ENCODE results near the gene MCM5.

The MCM5 gene

DNA sequence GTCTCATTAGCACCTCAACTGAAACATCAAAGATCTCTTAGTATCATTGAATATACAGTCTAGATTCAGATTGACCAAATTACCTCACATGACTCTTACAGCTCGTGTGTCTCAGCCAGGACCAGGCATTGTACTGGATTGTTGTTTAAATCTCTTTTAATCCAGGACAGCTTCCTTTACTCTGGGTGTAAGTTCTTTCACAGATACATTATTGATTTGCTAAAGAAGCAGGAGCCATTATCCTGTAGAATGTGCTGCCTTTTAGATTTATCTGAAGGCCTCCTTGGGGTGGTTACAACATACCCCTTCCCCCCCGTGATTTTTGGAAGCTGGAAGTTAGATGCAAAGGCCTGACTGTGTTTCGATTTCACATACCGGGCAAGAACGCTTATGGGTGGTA, 4.2 kb downstream of the MCM5 start:
- no peak for DNase-seq

DNA sequence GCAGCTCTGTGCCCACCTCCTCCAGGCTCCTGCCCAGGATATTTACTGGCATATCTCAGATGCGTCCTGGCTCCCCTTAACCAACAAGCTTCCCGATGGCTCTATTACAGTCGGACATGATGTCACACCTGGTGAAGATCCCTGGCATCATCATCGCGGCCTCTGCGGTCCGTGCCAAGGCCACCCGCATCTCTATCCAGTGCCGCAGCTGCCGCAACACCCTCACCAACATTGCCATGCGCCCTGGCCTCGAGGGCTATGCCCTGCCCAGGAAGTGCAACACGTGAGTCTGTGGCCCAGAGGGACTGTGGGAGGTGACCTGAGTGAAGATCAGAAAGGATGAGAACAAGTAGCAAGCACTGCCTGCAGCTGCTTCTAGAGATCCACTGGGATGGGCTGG, 6.5 kb downstream of the MCM5 start:
- no peak for DNase-seq

DNA sequence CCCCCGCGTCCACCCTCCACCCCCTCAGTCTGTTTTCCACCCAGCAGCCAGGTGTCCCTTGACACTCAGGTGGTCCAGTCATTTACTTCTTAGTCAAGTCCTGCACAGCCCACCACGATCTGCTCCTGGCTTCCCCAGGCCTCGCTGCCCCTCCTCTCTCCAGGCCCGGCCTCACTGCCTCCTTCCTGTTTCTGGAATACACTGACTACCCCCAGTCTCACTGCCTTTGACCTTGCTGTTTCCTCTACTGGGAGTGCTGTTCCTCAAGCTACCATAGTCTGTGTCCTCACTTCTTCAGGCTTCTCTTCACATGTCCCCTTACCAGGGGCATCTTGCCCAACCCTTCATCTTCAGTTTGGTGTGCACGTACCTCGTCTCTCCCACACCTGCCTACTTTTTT, 7.4 kb downstream of the MCM5 start:
- DNase-seq = no peak

DNA sequence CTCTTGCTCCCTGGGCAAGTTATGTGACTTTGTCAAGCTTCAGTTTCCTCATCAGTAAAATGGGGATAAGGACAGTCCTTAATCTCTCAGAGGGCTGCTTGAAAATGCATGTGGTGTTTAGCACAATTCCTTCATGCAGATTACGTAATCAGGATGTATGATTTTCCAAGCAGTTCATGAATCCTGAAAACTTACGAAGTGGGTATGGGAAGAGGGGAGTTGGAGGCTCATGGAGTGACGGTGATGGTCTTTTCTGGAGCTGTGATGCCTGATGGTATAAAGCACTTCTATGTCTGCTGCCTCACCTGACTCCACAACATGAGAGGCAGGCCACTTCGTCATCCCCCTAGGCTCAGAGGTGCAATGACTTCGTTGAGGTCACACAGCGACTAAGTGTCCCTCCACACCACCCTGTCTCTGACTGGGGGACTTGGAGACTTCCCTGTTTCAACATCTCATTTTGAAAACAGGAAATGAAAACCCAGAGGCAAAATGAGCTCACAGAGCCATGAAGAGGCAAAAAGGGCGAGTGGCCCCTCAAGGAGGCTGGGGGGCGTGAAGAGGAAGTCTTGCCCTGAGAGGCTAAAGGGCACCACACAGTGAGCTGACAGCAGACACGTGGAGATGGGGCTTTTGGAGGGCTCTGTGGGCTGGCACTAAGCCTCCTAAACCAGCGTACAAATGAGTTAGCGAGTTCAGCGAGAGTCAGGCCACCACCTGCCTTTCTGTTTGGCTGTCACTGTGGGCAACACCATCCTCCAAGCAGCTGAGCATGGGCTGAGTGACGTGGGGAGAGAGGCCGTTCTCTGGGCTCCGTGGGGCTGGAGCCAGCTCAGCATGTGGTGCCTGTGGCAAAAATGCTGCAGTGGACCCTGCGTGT, 10.1 kb downstream of the MCM5 start:
- no peak for DNase-seq

DNA sequence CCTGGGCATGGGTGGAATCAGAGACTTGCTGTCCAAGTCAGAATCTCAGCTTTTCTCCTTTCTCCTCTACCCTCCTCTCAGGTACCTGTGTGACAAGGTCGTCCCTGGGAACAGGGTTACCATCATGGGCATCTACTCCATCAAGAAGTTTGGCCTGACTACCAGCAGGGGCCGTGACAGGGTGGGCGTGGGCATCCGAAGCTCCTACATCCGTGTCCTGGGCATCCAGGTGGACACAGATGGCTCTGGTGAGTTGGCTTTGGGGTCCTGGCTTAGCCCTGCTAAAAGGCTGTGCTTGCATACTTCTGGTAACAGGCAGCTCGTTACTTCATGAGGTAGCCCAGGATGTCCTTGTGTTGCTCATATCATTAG, 10.7 kb downstream of the MCM5 start:
- DNase-seq = no peak

DNA sequence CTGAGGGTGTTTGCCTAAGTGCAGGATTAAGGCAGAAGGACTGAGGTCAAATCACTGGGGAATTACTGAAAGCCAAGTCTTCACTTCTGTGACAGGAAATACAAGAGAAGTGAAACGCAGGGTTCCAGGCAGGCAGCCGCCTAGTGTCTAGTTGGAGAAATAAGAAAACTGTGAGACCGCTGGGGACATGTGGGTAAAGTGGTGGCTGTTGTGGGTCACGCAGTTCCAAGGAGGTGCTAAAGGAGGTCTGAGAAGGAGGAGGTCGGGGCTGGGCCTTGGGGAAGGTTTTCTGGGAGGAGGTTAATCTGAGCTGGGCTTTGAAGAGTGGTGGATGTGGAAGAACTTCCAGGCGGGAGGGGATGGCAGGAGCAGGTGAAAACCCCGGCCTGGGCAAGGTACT, 11.2 kb downstream of the MCM5 start:
- DNase-seq = no peak

DNA sequence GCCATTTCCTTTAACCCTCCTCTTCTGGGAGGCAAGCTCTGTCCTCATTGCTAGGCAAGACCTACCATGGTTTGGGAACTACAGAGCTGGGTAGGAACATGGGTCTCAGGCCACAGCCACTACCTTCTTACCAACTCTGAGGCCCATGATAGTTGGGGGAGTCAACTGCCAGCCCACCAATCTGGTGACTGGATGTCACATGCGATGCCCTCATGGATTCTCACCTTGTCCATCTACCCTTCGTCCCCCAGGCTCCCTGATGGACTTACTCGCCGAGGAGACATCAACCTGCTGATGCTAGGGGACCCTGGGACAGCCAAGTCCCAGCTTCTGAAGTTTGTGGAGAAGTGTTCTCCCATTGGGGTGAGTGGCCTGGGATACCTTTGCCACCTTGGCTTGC, 13.7 kb downstream of the MCM5 start:
- no peak for DNase-seq

DNA sequence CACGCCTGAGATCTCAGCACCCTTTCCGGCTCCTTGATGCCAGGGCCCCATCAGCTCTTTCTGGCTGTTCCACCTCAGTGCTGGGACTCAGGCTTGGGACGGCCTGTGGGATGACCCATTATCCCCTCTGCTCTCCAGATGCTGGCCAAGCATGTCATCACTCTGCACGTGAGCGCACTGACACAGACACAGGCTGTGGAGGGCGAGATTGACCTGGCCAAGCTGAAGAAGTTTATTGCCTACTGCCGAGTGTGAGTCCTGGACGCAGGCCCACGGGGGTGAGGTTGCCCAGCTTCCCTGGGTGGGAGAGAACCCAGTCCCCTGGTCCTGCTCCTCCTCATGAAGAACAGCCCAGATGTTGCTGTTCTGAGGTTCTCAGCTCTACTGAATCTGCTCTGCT, 17.7 kb downstream of the MCM5 start:
- DNase-seq = no peak

DNA sequence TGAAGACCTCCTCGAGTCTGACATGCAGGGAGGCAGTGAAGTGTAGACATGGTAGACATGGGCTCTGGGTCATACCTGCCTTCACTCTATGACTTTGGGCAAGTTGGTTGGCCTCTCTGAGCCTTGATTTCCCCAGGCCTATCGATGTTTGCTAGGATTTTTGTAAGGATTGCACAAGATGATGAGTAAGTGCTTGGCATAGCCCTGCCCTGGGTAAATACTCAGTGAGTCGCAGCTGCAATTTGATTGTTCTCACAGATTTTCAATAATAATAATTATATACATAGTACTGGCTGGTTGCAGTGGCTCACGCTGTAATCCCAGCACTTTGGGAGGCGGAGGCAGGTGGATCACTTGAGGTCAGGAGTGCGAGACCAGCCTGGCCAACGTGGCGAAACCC, 18.1 kb downstream of the MCM5 start:
- no peak for DNase-seq

DNA sequence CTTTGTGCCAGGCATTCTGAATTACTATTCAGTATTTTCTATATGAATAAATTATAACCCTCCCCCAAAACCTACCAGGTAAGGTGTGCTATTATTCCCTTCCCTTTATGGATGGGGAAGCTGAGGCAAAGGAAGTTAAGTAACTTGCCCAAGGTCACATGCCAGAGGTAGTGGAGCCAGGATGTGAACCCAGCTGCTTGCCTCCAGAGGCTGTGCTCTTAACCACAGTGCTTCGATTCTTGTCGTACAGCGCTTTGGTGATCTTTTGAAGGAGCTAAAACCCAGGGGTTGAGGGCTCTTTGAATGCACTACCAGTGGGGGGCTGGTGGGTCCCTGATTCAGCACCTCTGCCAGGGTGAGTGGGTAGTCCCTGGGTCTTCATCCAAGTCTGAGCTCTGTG, 18.8 kb downstream of the MCM5 start:
- DNase-seq = no peak

DNA sequence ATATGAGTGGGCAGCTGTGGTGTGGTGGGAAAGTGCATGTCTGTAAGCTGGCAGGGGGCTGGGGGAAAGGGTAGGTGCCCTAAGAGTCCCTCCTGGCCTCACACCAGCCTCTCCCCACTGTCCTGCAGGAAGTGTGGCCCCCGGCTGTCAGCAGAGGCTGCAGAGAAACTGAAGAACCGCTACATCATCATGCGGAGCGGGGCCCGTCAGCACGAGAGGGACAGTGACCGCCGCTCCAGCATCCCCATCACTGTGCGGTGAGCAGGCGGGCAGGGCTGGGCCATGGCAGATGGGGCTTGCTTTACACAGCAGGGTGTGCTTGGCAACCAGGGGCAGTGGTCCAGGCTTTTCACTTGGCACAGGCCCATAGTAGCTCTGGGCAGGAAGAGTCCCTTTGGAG, 19.8 kb downstream of the MCM5 start:
- no peak for DNase-seq

DNA sequence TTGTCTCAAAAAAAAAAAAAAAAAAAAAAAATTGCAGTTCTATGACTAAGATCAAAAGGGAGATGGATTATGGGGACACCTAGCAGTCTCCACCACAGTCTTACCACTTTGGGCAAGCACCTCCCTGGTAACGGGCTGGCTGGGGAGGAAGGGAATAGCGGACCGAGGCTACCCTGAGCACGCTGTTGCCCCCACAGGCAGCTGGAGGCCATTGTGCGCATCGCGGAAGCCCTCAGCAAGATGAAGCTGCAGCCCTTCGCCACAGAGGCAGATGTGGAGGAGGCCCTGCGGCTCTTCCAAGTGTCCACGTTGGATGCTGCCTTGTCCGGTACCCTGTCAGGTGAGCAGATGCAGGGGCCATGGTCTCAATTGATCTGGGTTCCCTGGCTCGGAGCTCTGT, 21.2 kb downstream of the MCM5 start:
- no peak for DNase-seq

DNA sequence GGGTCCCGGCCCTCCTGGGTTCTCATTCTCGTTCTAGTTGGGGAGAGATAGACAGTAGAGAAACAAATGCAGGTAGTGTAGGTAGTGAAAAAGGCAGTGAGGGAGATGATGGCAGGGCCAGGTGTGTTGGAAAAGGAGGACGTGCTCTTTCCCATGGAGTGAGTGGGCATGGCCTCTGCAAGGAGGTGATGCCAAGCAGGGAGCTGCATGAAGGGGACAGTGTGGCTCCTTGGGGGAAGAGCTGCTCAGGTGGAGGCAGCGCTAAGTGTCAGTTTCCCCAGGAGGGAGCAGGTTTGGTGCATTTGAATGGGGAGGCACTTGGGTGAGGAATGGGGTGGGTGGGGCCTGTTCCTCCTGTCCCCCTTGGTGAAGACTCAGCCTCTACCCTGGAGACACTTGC, 22.2 kb downstream of the MCM5 start:
- no peak for DNase-seq

DNA sequence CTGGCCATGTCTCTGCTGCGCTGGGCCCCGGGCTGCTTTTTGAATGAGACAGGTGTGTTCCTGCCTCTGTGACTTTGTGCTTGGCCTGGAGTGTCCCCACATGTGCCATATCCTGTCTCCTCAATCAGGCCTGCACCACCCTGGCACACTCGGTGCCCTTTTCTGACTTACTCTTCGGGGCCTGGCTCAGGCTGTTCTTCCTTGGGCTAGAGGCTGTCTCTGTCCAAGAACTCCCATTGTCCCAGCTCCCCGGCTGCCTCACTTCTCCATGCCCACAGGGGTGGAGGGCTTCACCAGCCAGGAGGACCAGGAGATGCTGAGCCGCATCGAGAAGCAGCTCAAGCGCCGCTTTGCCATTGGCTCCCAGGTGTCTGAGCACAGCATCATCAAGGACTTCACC, 23.0 kb downstream of the MCM5 start:
- no peak for DNase-seq

DNA sequence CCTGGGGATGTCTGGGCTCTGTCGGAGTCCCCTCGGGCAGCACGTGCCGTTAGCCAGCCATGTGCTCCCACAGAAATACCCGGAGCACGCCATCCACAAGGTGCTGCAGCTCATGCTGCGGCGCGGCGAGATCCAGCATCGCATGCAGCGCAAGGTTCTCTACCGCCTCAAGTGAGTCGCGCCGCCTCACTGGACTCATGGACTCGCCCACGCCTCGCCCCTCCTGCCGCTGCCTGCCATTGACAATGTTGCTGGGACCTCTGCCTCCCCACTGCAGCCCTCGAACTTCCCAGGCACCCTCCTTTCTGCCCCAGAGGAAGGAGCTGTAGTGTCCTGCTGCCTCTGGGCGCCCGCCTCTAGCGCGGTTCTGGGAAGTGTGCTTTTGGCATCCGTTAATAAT, 24.1 kb downstream of the MCM5 start:
- DNase-seq = no peak

DNA sequence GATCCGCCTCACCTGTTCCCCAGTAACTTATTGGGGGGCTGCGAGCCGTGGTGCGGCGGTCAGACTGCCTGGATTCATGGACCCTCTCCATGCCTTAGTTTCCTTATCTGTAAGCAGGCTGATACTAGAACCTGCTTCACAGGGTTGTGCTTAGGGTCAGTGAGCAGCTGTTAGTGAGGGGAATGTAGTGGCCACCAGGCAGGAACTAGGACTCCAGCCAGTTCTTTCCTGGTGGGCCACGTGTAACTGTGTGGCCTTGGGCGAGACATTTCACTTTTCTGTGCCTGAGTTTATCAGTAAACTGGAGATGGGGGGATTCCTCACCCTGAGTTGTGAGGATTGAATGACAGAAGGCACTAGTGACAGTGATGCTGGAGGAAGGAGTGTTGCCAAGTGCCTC, 24.8 kb downstream of the MCM5 start:
- no peak for DNase-seq

DNA sequence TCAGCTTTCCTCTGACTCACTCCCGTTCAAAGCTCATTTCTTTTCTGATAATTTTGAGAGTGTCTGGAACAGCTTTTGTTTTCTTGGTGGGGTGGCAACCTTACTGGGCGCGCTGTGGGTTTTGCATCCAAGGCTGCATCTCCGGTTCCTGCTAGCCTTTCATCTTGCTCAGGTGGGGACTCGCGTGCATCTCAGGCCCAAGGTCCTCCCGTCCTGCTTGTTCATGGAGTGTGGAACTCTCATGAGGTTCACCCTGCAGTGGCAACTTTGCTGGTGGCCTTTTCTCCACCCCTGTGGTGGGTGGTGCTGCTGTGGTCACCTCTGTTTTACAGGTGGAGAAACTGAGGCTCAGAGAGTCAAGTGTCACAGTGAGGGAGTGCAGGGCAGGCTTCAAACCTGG, 25.6 kb downstream of the MCM5 start:
- no peak for DNase-seq

DNA sequence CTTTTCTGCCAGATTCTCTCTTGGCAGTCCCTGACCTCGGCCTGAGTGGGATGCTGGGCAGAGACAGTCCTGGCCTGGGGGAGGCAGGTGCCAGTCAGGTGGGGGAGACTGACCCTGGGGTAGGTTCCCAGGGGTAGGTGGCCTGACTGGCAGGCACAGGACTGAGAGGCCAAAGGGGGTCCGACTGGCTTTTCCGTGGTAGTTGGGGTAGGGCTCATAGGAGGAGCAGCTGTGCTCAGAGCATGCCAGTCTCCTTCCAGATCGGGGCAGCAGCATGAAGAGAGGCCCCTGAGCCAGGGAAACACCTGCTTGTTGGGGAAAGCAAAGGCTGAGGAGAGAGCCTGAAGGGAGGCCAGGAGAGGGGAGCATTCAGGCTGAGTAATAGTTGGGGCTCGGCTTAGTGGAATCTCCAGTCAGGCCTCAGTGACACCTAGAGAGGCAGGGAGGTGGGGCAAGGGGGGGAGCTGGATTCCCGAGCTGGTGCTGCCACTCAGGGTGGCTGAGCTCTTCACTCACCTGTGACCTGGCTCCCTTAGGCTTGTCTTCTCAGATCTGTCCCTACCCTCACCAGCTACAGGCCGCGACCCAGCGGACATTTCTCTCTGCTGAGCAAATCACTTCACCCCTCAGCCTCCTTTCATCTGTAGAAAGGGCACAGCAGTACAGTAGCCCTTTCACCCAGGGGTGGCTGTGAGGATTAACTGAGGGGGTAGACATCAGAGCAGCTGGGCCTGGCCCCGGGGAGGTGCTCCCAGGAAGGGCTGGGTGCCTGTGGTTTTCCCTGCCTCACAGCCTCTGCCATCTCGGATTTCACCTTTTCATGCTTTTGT, 26.2 kb downstream of the MCM5 start:
- no peak for DNase-seq

DNA sequence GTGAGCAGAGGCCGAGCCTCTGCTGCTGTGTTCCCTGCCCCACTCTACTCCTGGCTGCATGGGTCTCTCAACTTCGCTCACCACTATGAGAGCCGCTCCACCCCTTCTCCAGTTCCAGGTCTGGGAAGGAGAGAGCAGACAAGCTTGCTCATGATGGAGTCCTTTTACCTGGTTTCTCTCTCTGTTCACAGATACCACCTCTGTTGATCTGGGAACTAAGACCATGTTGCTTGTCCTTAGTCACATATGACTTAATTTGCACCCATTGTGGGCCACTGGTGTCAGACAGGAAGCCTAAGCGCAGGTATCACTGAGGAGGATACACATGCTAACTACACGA, 26.8 kb downstream of the MCM5 start:
- DNase-seq = no peak

DNA sequence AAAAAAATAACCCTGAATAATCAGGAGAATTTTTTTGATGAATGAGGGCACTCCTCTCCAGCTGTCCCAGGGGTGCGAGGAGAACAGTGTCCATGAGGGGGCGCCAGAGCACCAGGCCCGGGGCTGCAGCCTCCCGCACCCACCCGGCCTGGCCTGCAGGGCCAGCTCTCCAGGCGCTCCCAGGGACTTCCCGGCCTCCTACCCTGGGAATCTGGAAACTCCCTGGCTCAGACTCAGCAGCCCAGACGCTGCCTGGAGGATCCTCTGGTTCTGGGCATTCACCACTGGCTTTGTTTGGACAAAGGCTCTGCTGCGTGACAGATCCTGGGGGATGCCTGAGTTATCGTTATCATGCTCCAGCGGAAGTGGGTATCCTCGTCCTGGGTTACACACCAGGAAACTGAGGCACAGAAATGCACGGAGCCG, 31.0 kb downstream of the MCM5 start:
- peak; percentile 44 to 80 for DNase-seq

DNA sequence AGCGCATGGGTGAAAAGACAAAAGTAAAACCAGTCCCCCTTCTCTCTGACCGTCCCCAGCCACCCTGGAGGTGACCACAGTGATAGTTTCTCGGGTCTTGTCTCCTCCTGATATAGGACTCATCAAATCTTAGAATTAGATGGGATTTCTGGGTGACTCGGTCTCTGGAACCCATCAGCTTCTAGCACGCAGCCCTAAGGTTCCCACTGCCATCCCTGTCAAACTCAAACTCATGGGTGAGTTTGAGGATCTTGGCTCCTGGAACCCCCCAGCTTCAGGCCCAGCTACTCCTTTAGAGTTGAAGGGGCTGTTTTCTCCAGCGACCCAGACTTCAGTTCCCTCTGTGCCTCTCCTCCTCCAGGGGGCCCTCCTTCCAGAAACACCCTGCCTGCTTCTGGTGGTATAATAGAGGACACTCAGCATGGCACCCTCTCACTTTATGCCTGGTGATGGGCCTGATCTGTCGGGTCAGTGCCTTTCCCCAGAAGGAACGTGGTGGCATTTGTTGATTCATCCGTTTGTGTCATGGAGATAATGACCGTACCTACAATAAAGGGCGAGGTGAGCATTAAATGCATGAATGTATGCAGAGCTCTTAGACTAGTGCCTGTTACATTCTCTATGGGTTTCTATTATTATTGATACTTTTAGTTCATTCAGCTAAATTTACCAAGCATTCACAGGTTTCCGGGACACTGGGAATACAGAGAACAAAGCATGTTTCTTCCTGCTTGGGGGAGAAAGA, 31.7 kb downstream of the MCM5 start:
- no peak for DNase-seq

DNA sequence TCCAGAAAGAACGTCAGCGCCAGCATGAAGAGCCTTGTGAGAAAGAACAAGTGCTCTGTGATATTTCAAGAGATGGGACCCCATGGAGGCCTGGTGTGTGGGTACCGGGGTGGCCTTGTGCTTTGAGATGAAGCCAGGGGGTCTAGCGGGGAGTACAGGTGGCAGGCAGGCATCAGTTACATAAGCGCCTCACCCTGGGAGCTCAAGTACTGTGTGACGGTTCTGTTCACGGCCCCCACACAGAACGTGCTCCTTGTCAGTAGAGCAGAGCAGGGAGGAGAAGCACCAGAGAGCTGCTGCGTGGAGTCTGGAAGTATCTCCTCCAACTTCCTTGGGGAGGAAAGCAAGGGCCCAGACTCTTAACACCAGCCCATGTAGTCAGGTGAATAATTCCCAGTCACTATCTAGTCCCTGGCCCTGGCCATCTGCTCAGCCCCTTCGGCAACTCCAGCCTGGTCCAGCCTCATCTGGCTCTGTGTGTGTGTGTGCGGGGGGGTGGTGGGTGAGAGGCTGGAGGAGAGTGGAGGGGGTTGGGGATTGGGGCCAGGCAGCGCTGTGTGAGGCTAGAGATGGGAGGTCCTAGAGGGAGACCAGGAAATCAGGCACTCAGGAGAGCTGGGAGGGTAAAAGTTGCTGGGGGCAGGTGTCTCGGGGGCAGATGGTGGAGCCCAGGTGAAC, 32.4 kb downstream of the MCM5 start:
- DNase-seq = no peak

DNA sequence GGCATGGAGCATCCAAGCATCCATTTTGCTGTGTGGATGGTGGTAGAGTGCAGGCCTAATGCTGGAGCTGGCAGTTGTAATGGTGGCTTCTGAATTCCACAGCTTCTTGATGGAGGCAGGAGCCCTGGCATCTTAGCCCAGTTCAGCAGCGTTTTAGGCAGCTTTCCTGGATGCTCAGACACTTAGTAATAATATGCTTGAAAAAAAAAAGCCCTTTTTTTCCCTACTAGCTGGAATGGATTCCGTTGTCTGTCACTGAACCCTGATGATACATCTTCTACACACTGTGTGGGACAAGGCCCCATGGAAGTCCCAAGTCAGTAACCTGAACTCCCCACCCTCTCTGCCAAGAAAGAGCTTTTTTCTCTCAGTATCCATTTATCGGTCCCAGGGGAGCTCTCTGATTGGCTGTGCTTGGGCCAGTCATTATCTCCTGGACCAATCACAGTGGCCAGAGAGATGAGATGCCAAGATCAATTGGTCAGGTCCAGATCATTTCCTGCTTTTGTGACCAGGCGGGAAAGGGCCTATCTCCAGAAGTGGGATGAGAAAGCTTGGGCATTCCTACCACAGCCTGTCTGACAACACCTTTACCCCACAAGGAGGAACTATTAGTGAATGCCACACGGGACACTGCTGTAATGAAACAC, 34.2 kb downstream of the MCM5 start:
- DNase-seq = no peak

All from NCI-H446 (cell line).